K562 (cell line): Measurements from ENCODE around the gene ABLIM2. TPM values are rescaled to one million over a fixed set of nuclear protein-coding genes. Genes with fewer than 3 reads are reported as not detected.

ENCODE experiments used
- ARHGAP35 ChIP-seq: fragments of 450-650 bp; IDR thresholded peaks from 2 replicates; pipeline ENCODE4 v1.6.1; 2018; ENCODE audit not compliant: partially characterized antibody
- CHCHD3 ChIP-seq: fragments of 250-450 bp; sonication (Bioruptor Pico); IDR thresholded peaks from 2 replicates; pipeline ENCODE4 v2.1.2; 2022; ENCODE audit warnings: mild to moderate bottlenecking
- DMBX1 ChIP-seq: fragments of 250-450 bp; sonication (Bioruptor Pico); IDR thresholded peaks from 2 replicates; pipeline ENCODE4 v1.8.0; 2022; ENCODE audit warnings: inconsistent platforms, mild to moderate bottlenecking, moderate library complexity, borderline replicate concordance
- ETV1 ChIP-seq: fragments of 450-650 bp; conservative IDR thresholded peaks from 2 replicates; pipeline ENCODE4 v1.6.1; 2016; ENCODE audit warnings: missing genetic modification characterization, control low read depth, low read depth, missing compliant biosample characterization
- FIP1L1 ChIP-seq: fragments of 200-400 bp; formaldehyde crosslinking; IDR thresholded peaks from 2 replicates; pipeline ENCODE4 v1.6.1; 2018; ENCODE audit warnings: mild to moderate bottlenecking, low read depth, low read length; ENCODE audit not compliant: poor library complexity, severe bottlenecking
- HIVEP1 ChIP-seq: fragments of 250-450 bp; sonication (Bioruptor Pico); IDR thresholded peaks from 2 replicates; pipeline ENCODE4 v1.4.0; 2020; ENCODE audit warnings: mild to moderate bottlenecking
- JUNB ChIP-seq: fragments of 450-650 bp; formaldehyde crosslinking; conservative IDR thresholded peaks from 2 replicates; pipeline ENCODE4 v1.4.0; 2020; ENCODE audit warnings: mild to moderate bottlenecking
- KAT2B ChIP-seq: IDR thresholded peaks from one replicate; pipeline ENCODE4 v1.6.1; 2012; ENCODE audit warnings: low read depth, mild to moderate bottlenecking, control low read depth, inconsistent platforms, low read length, moderate library complexity
- MTA1 ChIP-seq: fragments of 450-650 bp; IDR thresholded peaks from 2 replicates; pipeline ENCODE4 v1.6.1; 2017; ENCODE audit warnings: borderline replicate concordance
- THRAP3 ChIP-seq: fragments of 450-650 bp; IDR thresholded peaks from 2 replicates; pipeline ENCODE4 v1.6.1; 2016; ENCODE audit warnings: mild to moderate bottlenecking, inconsistent platforms, borderline replicate concordance
- polyA plus RNA-seq, 8 experiments: library from polyadenylated mRNA; depleted of rRNA in 4 of 8; stranded (reverse) in 5 of 8; unstranded in 3 of 8; fragments of >200 nt; fragmentation: Nextera tagmentation in 2 of 8; fragmentation: Illumina TruSeq in 1 of 8; extraction: Ambion mirVana in 2 of 8; extraction: Trizol in 1 of 8; gene quantifications; 2 replicates each; pipeline versions ENCODE4 v1.2.1 to v1.2.3, GENCODE V29; 2011 to 2014; ENCODE audit warnings: inconsistent platforms in 1 of 8, missing spikeins in 1 of 8
- total RNA-seq, 7 experiments: library from RNA; depleted of rRNA in 6 of 7; stranded (reverse); fragments of >200 nt in 6 of 7; fragmentation: Illumina TruSeq in 2 of 7; extraction: Trizol in 2 of 7; gene quantifications; 2 replicates each; pipeline versions ENCODE4 v1.2.1 to v1.2.3, GENCODE V29; 2011 to 2021; ENCODE audit warnings: low replicate concordance in 1 of 7
- TF ChIP-seq, protein P1 (sequence below): fragments of 450-650 bp; formaldehyde crosslinking; IDR thresholded peaks from 2 replicates; pipeline ENCODE4 v1.4.0; 2020; ENCODE audit warnings: mild to moderate bottlenecking, mixed read lengths
- TF ChIP-seq, protein P2 (sequence below): conservative IDR thresholded peaks from 2 replicates; pipeline ENCODE4 v1.6.1; 2011; ENCODE audit warnings: low read depth, mild to moderate bottlenecking, low read length; ENCODE audit not compliant: control insufficient read depth
- TF ChIP-seq, protein P3 (sequence below), 2 experiments: fragments of 450-650 bp in 1 of 2; sonication (generic) in 1 of 2; formaldehyde crosslinking in 1 of 2; IDR thresholded peaks in 1 of 2; conservative IDR thresholded peaks in 1 of 2; 2 replicates each; pipeline versions ENCODE4 v1.6.1 to v1.8.1; 2016 to 2023; ENCODE audit warnings: mild to moderate bottlenecking in 2 of 2, moderate library complexity in 2 of 2, inconsistent platforms in 1 of 2, missing genetic modification reagents in 1 of 2

Gene ABLIM2
- total and polyA plus RNA-seq, 9 of the 15 experiments (the other 6 are each of a cell fraction or from before 2014, with no cell fraction given), result not detected

DNA sequence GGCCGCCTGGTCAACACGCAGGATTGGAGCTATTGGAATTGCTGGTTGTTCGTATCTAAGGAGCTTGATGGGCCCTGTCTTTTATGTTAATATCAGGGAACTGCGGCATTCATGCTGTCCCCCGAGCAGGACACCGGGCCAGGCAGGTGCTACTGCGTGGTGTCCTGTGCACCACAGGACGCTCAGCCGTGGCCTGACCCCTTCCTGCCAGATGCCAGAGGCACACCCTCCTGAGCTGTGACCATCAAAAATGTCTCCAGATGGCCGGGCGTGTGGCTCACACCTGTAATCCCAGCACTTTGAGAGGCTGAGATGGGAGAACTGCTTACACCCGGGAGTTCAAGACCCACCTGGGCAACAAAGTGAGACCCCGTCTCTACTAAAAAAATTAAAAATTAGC lies 32.1 kb downstream of the ABLIM2 start (continued):
- TF ChIP-seq HIVEP1 (CRISPR knock-in tag) (no peak), JUNB (CRISPR knock-in tag) (no peak), THRAP3 (no peak), CHCHD3 (CRISPR knock-in tag) (no peak), FIP1L1 (no peak), ETV1 (tag) (no peak), KAT2B (no peak), ARHGAP35 (no peak), MTA1 (no peak), DMBX1 (CRISPR knock-in tag) (no peak)
- TF ChIP-seq, protein P1, sequence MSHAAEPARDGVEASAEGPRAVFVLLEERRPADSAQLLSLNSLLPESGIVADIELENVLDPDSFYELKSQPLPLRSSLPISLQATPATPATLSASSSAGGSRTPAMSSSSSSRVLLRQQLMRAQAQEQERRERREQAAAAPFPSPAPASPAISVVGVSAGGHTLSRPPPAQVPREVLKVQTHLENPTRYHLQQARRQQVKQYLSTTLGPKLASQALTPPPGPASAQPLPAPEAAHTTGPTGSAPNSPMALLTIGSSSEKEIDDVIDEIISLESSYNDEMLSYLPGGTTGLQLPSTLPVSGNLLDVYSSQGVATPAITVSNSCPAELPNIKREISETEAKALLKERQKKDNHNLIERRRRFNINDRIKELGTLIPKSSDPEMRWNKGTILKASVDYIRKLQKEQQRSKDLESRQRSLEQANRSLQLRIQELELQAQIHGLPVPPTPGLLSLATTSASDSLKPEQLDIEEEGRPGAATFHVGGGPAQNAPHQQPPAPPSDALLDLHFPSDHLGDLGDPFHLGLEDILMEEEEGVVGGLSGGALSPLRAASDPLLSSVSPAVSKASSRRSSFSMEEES (CRISPR knock-in tag), result no peak
- TF ChIP-seq, protein P2, sequence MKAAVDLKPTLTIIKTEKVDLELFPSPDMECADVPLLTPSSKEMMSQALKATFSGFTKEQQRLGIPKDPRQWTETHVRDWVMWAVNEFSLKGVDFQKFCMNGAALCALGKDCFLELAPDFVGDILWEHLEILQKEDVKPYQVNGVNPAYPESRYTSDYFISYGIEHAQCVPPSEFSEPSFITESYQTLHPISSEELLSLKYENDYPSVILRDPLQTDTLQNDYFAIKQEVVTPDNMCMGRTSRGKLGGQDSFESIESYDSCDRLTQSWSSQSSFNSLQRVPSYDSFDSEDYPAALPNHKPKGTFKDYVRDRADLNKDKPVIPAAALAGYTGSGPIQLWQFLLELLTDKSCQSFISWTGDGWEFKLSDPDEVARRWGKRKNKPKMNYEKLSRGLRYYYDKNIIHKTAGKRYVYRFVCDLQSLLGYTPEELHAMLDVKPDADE, result no peak
- TF ChIP-seq, protein P3, sequence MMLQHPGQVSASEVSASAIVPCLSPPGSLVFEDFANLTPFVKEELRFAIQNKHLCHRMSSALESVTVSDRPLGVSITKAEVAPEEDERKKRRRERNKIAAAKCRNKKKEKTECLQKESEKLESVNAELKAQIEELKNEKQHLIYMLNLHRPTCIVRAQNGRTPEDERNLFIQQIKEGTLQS (IDR thresholded peaks at IDR 0.05), result no peak
- TF ChIP-seq, protein P3 (CRISPR knock-in tag; conservative IDR thresholded peaks at IDR 0.05), result no peak
